GM19193 (cell line): ENCODE results near the gene LTC4S.
A peak's percentile ranks its signal among the peaks of the same experiment; 100 is the strongest.

ENCODE experiments used
- POLR2A ChIP-seq: IDR thresholded peaks from 4 replicates; pipeline ENCODE4 v1.6.1; 2011; ENCODE audit not compliant: insufficient read depth, insufficient read length; ENCODE audit errors: extremely low read depth

The LTC4S gene

DNA sequence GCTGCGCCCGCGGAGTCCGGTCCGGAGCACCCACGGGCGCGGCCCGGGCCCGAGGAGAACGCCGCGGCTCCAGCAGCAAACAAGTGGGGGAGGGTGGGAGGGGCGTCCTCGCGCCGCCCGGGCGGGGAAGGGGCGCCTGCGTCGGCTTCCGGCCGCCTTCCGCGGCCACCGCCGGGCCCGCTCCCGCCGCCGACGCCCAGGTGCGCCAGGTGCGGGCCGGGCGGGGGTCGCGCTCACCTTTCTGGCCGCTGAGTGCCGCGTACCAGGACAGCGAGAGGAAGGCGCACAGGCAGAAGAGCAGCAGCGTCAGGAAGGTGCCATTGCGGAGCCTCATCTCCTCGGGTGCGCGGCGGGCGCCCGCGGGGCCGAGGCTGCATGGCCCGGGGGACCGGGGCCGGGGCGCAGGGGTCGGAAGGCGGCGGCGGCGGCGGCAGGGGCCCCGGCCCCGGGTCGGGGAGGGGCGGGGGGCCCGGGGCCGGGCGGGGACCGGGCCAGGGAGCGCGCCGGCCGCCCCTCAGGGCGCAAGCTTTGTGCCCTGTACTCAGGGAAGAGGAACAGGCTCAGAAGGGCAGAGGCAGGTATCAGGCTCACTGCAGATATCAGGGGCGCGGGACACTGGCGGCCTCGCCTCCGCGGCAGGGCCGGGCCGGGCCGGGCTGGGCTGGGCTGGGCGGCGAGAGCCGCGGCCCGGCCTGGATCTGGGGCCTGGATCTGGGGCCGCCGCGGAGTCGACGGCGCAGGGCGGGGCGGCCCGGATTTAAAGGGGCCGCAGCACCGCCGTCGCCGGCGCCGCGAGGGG lies 12.7 kb downstream of the LTC4S start, which contains the start of gene MGAT4B:
MGAT4B (minus strand) TSS at position 617 of the 799 bp plus-strand sequence; CDS start at position 334, 283 bp downstream.
- peak; percentile 69 for TF ChIP-seq POLR2A

DNA sequence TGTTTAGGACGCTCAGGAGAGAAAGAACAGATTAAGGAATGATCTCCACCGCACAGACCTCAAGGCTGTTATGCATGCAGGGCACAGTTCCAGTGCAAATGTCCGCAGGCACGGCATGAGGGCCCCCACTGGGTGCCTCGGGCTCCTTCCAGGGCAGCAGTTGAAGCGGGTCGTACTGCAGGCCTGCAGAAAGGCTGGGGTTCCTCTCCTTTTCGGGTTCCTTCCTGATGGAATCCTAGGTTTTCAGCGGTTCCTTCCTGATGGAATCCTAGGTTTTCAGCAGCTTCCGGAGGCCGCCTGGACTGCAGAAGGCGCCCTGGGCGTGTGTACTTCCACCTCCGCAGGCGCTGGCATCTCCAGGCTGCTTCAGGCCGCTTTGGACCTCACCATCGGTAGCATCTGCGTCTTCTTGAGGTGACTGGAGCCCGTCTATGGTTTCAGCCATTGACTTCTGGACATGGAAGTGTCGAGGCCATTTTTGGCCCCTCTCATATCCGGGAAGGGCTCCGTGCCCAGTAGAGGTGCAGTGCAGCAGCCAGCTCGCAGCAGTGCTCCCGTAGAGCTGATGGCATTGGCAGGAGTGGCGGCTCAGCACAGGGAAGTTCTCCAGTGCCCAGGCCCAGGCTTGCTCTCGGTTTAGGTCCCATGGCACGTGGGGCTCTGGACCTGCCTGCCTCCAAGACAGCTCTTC lies 18.5 kb downstream of the LTC4S start:
- no peak for TF ChIP-seq POLR2A

DNA sequence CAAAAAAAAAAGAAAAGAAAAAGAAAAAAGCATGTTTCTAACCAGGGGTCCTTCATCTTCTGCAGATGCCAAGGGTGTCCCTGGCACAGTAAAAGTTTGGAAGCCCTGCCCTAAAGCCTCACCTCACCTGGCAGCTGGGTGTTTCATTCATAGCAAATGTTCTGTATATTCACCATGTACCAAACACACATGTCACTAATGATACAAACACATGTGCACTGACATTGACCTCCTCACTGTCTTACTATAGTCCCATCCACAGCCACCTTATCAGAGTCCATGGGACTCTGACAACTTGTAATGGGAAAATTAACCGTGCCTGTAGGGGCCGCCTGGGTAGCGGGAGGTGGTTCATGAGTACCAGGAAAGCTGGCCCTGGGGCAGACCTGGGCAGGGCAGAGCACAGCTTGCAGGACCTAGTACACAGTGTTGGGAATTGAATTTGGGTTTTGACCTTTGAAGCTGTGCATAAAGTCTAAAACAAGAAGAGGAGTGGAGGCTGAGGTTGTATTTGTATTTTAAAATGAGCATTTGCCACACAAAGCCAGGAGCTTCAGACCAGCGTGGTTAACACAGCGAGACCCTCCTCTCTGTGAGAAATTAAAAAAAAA lies 19.3 kb downstream of the LTC4S start:
- no peak for TF ChIP-seq POLR2A

DNA sequence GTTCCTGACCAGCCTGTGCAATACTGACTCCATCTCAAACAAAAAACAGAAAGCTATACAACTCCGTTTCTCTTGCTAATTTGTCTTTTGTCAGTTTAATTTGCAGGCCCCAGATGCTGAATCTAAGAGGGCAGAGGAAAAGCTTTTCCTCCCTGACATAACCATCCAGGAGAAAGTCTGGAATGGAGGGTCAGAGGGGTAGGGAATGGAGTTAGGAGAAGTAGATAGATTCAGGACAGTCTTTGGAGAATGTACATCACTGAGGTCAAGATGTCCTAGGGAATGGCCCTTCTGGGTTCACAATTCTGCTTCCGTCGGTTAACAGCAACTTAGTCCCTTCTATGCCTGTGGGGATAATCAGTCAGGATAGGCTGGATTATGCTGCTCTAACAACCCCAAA lies 20.3 kb downstream of the LTC4S start:
- TF ChIP-seq POLR2A, result no peak

DNA sequence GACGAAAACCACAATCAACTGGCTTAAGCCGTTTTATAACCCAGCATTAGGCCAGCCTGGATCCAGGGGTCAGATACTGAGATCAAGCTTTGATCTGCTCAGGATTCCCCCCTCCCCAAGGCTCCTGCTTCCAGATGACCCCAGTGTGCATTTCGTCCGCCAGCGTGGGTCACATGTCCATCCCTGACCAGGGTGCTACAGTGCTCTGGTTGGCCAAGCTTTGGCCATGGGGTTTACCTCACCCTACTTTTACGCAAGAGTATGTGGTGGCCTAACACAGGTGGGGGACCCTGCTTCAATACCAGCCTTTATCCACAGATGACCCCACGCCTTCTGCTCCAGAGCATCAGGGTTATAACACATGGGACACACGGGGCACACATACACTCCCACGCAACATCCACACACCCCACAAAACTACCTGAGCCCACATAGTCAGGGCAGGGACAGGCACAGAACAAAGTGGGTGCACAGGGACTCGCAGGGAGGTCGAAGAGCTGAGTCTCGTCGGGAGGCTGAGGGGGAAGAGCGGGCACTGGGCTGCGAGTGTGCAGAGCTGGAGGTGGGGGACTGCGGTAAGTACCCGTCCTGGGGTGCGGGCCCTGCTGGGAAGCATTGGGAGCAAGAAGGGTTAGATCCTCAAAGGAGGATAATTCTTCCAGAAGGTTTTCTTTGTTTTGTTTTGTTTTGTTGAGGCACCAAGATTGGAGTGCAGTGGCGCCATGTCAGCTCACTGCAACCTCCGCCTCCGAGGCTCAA lies 21.9 kb downstream of the LTC4S start:
- no peak for TF ChIP-seq POLR2A

DNA sequence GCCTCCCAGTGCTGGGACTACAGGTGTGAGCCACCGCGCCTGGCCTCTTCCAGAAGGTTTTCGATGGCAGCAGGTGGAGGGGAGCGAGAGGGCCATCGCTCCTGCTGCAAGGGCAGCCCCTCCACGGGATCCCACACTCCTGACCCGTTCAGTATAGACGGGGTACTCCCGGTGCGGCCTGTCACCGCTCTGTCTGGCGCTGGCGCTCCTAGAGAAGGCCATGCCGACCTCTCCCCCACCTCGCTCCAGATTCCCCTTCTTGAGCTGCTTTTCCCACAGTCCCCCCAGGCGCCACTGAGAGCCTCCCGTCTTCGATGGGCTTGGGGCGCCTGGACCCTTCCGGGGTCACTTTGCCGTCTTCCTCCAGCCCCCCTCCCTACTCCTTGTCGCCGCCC lies 22.6 kb downstream of the LTC4S start:
- TF ChIP-seq POLR2A, result no peak

DNA sequence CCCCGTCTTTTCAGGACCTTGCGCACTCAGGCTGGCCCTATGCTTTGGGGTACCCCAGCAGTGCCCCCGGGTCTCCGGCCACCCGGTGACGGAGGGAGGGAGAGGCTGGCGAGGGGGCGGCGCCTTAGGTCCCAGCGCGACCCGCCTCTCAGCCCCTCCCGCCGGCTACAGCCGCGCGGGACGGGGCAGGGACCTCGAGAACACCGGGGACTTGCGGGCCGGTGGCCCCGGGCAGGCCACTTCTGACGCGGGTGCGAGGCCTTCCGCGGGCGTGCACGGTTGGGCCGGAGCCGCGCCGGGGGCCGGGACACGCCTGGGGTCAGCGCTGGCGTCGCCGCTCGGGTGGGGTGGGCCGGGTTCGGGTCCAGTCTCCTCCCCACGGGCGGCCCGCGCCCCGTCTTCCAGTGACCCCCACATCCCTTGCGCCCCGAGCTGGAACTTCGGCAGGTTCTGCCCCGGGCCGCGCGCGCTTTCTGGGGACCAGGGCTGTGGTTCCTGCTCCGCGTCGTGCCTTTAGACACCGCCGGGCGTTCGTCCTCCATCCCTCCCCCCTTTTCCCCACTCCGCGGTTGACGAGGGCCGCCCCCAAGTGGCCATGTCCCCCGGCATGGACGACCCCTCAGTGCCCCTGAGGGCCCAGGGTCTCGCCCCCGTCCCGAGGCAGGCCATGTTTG lies 23.1 kb downstream of the LTC4S start:
- TF ChIP-seq POLR2A, result peak; percentile 27

DNA sequence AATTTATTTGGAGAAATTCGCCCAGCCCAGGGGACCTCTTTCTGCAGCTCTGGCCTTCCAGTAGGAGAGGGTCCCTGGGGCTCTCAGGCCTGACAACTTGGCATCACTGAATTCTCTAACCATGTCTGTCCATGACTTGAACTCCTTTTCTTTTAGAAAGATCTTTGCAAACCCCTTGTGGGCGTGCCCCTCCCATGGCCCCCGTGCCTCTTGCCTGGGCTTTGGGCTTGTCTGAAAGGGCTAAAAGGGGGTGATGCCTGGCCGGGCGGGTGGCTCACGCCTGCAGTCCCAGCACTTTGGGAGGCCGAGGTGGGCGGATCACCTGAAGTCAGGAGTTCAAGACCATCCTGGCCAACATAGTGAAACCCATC lies 23.7 kb downstream of the LTC4S start:
- TF ChIP-seq POLR2A, result no peak

DNA sequence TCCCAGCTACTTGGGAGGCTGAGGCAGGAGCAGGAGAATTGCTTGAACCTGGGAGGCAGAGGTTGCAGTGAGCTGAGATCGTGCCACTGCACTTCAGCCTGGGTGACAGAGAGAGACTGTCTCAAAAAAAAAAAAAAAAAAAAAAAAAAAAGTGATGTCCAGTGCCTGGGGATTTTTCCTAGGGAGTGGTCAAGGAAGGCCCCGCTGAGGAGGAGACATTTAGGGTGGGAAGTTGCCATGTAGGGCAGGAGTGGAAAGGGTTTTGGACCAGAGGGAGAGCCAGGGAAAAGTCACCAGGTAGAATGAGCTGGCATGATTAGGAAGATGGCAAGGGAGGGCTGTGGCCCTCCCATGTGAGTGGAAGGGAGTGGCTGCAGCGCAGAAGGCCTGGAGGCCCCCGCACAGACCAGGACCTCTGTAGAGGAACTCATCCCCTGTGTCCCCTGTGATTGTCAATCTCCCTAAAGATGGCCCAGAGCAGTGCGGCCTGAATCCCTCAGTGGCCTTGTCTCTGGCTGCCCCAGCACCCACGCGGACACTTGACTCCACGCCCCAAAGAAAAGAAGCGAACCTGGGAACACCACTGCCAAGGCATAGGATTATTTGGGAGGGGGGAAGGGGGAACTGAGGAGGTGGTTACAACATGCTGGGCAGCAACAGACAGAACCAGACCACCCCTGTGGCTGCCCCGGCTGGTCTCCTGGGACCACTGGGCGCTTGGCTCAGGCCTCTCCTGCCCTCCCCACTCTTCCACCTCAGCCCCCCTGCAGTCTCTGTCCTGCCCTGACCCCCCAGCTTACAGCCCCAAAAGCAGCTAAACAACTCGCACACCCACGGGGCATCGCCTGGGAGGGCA lies 24.3 kb downstream of the LTC4S start:
- TF ChIP-seq POLR2A, result no peak

DNA sequence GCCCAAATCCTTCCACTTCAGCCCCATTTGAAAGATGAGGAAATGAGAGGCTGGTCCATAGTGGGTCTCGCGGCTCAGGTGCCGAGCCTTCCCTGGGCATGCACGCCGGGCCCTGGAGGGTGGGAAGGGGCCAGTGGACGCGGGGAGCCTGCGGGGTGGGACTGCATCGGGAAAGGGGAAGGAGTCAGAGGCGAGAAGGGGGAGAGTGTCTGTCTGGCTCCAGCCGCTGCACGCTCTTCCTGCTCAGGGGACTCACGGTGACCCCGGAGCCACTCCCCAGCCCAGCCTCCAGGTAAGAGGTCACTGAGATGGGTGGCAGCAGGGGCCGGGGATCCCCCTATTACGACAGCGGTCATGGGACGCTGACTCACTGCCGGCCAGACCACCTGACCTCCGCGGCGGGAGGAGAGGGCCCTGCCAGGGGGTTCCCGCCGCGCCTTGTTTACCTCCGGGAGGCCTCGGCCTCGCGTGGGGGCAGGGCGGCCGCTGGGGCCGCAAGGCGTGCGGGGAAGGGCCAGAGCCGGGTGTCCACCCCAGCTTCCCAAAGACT lies 25.0 kb downstream of the LTC4S start:
- peak; percentile 66 for TF ChIP-seq POLR2A

DNA sequence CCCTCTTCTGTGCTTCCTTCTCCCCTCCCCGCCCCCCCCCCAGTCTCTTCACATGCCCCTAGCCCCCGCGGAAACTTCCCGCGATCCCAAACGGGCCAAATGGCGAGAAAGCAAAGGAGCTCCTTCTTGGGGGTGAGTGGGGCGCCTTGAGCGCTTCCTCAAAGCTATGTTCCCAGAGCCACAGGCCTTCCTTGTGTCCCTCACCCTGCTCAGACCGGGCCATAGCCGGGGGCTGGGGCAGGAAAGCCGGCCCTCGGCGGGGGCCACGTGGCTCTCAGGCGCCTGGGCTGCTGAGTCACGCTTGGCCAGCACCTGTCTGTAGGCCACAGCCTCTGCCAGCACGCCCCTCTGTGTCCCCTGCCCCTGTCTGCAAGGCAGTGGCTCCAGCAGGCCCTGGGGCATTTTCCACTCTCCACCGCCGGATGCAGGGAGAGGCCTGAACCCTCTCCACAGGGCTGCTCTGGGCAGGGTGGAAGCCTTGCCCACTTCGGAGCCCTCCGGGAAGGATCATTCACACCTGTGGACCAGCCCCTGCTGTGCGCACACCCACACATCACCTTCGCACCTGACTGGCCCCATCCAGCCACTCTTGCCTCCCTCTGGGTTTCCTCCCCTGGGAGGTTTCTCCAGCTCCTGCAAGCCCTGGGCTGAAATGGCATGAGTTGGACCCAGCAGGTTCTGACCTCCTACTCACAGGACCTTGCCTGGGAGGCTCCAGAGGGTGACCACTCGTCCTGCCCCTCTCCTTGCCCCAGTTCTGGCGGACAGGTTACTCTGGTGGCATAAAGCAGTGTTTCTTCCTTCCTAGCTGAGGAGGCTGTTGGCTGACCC lies 25.7 kb downstream of the LTC4S start:
- TF ChIP-seq POLR2A, result no peak

DNA sequence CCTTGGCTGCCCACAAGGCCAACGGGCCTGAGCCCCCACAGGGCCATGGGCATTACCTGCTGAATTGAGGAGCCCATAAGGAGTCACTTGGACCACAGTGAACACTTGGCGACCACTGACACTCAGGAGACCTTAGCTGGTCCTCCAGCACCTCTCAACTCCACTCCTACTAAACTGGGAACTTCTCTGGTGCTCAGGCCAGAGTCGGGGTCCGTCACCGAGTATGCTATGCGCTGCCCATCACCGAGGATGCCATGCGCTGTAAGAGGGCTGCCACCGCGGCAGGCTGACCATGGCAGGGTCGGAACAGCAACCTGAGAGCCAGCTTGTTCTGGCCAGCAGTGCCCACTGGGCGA lies 26.3 kb downstream of the LTC4S start:
- TF ChIP-seq POLR2A, result no peak
